CD8-positive, alpha-beta memory T cell (primary cell): ENCODE results near the gene CDH23. TPM values are rescaled to one million over a fixed set of nuclear protein-coding genes. Genes with fewer than 3 reads are reported as not detected.

ENCODE experiments used
- CTCF ChIA-PET: fragments of 350-600 bp; sonication (Branson Sonifier 250); formaldehyde crosslinking; loops from one replicate; lab custom pipeline; 2021; ENCODE audit warnings: antibody characterized with exemption; lab: Charles Lee
- POLR2A ChIA-PET: fragments of 350-600 bp; sonication (Branson Sonifier 250); formaldehyde crosslinking; loops from one replicate; lab custom pipeline; 2021; ENCODE audit warnings: antibody characterized with exemption; lab: Charles Lee
- DNase-seq, 5 donors: peaks; one replicate each; pipeline versions ENCODE4 v3.0.0 to v3.0.0-alpha.2; 2020 to 2022; ENCODE audit warnings: mixed read lengths in 1 of 5
- H3K27ac ChIP-seq: one replicate; pipeline ENCODE4 v1.7.0; 2013; ENCODE audit warnings: low read depth, mild to moderate bottlenecking, low read length, moderate library complexity
- H3K27me3 ChIP-seq: 2 replicates; pipeline ENCODE4 v1.7.0; 2013; ENCODE audit warnings: low read length, mild to moderate bottlenecking; ENCODE audit not compliant: insufficient read depth, poor library complexity, severe bottlenecking
- H3K36me3 ChIP-seq: 2 replicates; pipeline ENCODE4 v1.7.0; 2013; ENCODE audit warnings: mild to moderate bottlenecking, low read length, moderate library complexity; ENCODE audit not compliant: insufficient read depth
- H3K4me1 ChIP-seq: 2 replicates; pipeline ENCODE4 v1.7.0; 2013; ENCODE audit warnings: mild to moderate bottlenecking, low read length, moderate library complexity; ENCODE audit not compliant: insufficient read depth
- H3K4me3 ChIP-seq: 2 replicates; pipeline ENCODE4 v1.7.0; 2013; ENCODE audit warnings: mild to moderate bottlenecking, low read length
- H3K9me3 ChIP-seq: 2 replicates; pipeline ENCODE4 v1.7.0; 2013; ENCODE audit warnings: mild to moderate bottlenecking, low read length
- H3K27ac Mint-ChIP-seq, 8 donors: one replicate each; pipeline ENCODE4 v1.8.0; 2020 to 2021; ENCODE audit warnings: mixed read lengths in 8 of 8, mild to moderate bottlenecking in 6 of 8, inconsistent platforms in 3 of 8, moderate library complexity in 3 of 8
- H3K27me3 Mint-ChIP-seq, 2 donors: one replicate each; pipeline ENCODE4 v1.8.0; 2020 to 2021; ENCODE audit warnings: mixed read lengths in 2 of 2, mild to moderate bottlenecking in 1 of 2, moderate library complexity in 1 of 2
- H3K36me3 Mint-ChIP-seq, 3 donors: one replicate each; pipeline ENCODE4 v1.8.0; 2020 to 2021; ENCODE audit warnings: mixed read lengths in 3 of 3, inconsistent platforms in 1 of 3, mild to moderate bottlenecking in 1 of 3
- H3K4me1 Mint-ChIP-seq, 3 donors: one replicate each; pipeline ENCODE4 v1.8.0; 2020 to 2021; ENCODE audit warnings: mixed read lengths in 3 of 3, inconsistent platforms in 1 of 3, mild to moderate bottlenecking in 1 of 3
- H3K4me3 Mint-ChIP-seq, 7 donors: one replicate each; pipeline ENCODE4 v1.8.0; 2020 to 2021; ENCODE audit warnings: mixed read lengths in 7 of 7, mild to moderate bottlenecking in 6 of 7, moderate library complexity in 4 of 7, inconsistent platforms in 2 of 7
- H3K9me3 Mint-ChIP-seq, 5 donors: one replicate each; pipeline ENCODE4 v1.8.0; 2020 to 2022; ENCODE audit warnings: mixed read lengths in 5 of 5, mild to moderate bottlenecking in 3 of 5, moderate library complexity in 2 of 5, inconsistent platforms in 1 of 5
- polyA plus RNA-seq: library from polyadenylated mRNA; unstranded; fragments of 300-500 nt; fragmentation: Illumina TruSeq; gene quantifications from one replicate; pipeline ENCODE4 v1.2.3, GENCODE V29; 2021
- total RNA-seq, 2 experiments: library from RNA; stranded (reverse); gene quantifications; one replicate each; pipeline ENCODE4 v1.2.3, GENCODE V29; 2021

CDH23 gene
- total and polyA plus RNA-seq, 3 experiments from 2014 or later = 0.74 to 2.0 (median 0.78) TPM

DNA sequence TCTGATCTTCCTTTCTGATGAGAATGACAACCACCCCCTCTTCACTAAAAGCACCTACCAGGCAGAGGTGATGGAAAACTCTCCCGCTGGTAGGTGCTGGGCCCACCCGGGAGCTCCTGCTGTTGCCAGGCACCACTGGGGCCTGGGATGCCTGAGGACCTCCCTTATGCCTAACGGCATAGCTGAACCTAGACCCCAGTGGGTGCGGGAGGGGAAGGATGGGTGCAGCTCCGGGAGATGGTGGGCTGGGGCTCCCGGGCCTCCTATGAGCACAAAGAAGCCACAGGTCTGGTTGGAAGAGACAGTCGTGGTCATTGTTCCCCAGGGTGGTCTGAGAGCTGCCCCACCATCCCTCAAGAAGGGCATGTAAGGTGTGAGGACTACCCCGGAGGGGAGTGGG, 392.2 kb downstream of the CDH23 start:
- H3K4me3 Mint-ChIP-seq = no peak overlapping the region
- no peaks in the 10 kb centered on the region for H3K9me3 Mint-ChIP-seq
- ChIA-PET POLR2A (no interaction called here), CTCF (no interaction called here)
- Histone ChIP-seq H3K4me1 (no peaks in the 10 kb centered on the region), H3K9me3 (no peaks in the 10 kb centered on the region), H3K4me3 (no peak overlapping the region), H3K36me3 (no peaks in the 10 kb centered on the region), H3K27ac (no peak overlapping the region), H3K27me3 (no peaks in the 10 kb centered on the region)
- no peaks in the 10 kb centered on the region for H3K36me3 Mint-ChIP-seq
- H3K4me1 Mint-ChIP-seq = peaks cover 0 to 4% (median 1%) of the 10 kb centered on the region in 3 donors
- DNase-seq = no peak
- H3K27ac Mint-ChIP-seq = no peak overlapping the region
- peaks cover 0 to 1% of the 10 kb centered on the region in 2 donors for H3K27me3 Mint-ChIP-seq

DNA sequence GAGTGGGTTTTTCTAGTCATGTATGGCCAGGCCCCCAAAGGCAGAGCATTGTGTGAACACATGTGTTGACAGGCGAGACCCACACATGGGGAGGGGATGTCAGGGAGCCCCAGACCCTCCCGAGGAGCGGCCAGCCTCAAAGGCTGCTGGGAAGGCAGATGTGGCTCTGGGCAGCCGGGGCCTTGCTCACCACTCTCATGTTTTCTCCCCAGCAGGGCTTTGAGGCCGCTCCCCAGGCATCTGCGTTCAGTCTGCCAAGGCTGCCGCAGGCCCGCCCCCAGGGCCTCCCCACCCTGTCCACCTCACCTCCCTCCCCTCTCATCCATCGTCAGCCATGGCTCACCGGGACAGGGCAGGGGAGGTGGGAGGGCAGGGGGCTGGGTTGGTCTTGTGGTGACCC, 393.2 kb downstream of the CDH23 start:
- H3K4me3 ChIP-seq = no peak overlapping the region
- Mint-ChIP-seq H3K4me1 (peaks cover 0 to 4% (median 1%) of the 10 kb centered on the region in 3 donors), H3K36me3 (peaks cover 0 to 8% (median 0%) of the 10 kb centered on the region in 3 donors), H3K27me3 (peaks cover 0 to 1% of the 10 kb centered on the region in 2 donors), H3K4me3 (no peak overlapping the region), H3K27ac (no peak overlapping the region), H3K9me3 (no peaks in the 10 kb centered on the region)
- no peak for DNase-seq
- no peaks in the 10 kb centered on the region for H3K27me3 ChIP-seq
- CTCF ChIA-PET = no interaction called here
- no peak overlapping the region for H3K27ac ChIP-seq
- H3K36me3 ChIP-seq = no peaks in the 10 kb centered on the region
- no peaks in the 10 kb centered on the region for H3K4me1 ChIP-seq
- POLR2A ChIA-PET = no interaction called here
- no peaks in the 10 kb centered on the region for H3K9me3 ChIP-seq

DNA sequence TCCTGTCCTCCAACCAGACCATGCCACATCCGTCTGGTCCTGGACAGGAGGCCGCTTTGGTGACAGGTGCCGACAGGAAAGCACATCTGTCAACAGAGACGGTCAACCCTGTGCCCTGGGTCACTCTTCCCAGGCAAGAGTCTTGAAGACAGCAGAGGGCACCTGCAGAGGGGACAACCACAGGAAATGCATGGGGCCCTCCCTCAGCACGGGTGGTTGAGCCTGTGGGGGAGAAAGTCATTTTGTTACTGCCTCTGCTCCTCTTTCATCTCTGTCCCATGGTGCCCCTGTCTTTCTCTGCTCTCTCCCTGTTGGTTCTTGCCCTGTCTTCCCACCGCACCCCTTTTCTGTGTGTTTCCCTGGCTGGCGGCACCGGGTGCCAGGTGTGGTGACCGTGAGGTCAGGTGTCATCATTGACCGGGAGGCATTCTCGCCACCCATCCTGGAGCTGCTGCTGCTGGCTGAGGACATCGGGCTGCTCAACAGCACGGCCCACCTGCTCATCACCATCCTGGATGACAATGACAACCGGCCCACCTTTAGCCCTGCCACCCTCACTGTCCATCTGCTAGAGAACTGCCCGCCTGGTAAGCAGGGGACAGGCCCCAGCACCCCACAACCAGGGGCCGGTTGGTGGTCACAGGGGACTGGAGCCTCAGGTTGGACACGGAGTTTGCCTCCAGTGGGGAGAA, 394.2 kb downstream of the CDH23 start:
- no peak for DNase-seq
- Mint-ChIP-seq H3K4me3 (peak overlapping the region in 1 of 7 donors; percentile 32), H3K4me1 (peaks cover 0 to 4% (median 1%) of the 10 kb centered on the region in 3 donors), H3K27ac (no peak overlapping the region), H3K36me3 (peaks cover 0 to 8% (median 0%) of the 10 kb centered on the region in 3 donors), H3K27me3 (peaks cover 0 to 3% of the 10 kb centered on the region in 2 donors), H3K9me3 (no peaks in the 10 kb centered on the region)
- CTCF ChIA-PET = no interaction called here
- H3K36me3 ChIP-seq = no peaks in the 10 kb centered on the region
- POLR2A ChIA-PET = no interaction called here
- no peaks in the 10 kb centered on the region for H3K27me3 ChIP-seq
- H3K4me3 ChIP-seq = no peak overlapping the region
- no peaks in the 10 kb centered on the region for H3K4me1 ChIP-seq
- no peaks in the 10 kb centered on the region for H3K9me3 ChIP-seq
- no peak overlapping the region for H3K27ac ChIP-seq

DNA sequence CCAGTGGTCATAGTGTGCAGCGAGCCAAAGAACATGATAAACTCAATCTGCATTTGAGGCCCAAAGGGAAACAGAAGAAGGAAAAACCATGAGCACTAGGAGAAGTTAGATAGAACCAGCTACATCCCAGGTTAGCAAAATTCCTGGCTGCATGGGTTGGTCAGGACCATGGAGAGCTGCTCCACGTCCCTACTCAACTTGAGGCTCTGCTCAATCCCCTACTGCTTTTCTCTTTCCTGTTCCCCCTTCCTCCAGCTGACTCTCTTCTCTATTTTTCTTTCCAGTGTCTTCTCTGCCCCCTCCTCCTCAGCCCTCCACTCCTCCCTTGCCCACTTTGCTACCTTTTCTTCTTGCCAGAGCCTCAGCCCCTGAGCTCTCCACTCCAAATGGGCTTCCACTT, 398.5 kb downstream of the CDH23 start:
- Histone ChIP-seq H3K9me3 (no peaks in the 10 kb centered on the region), H3K27ac (no peak overlapping the region), H3K4me1 (peaks cover 8% of the 10 kb centered on the region), H3K4me3 (no peak overlapping the region), H3K36me3 (no peaks in the 10 kb centered on the region), H3K27me3 (no peaks in the 10 kb centered on the region)
- Mint-ChIP-seq H3K9me3 (no peaks in the 10 kb centered on the region), H3K36me3 (peaks cover 0 to 8% (median 0%) of the 10 kb centered on the region in 3 donors), H3K4me3 (no peak overlapping the region), H3K4me1 (peaks cover 13 to 20% (median 13%) of the 10 kb centered on the region in 3 donors), H3K27ac (no peak overlapping the region), H3K27me3 (peaks cover 0 to 3% of the 10 kb centered on the region in 2 donors)
- CTCF ChIA-PET = no interaction called here
- DNase-seq = no peak
- POLR2A ChIA-PET = no interaction called here

DNA sequence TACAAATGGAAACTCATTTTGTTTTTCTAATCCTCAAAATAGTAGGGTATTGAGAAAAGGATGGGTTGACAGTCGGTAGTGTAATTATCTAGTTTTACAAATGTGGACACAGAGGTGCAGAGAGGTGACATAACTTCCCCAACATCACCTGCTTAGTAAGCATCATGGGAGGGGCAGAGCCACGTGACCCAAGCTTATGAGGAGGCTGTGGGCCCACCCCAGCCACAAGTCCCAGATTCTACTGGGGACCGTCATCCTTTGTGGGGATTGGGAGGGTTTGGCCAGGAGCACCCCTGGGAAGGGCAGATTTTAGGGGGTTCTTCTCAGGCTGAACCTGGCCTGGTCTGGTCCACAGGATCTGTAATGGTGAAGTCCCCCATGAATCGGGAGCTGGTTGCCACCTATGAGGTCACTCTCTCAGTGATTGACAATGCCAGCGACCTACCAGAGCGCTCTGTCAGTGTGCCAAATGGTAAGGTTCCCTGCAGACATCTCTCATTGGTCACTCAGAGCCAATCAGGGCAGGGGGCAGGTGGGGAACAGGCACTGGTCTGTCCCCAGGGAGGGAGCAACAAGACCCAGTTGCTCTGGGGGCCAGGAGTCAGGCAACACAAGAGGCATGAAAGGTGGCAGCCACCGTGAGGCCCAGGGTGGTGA, 400.2 kb downstream of the CDH23 start:
- peaks cover 0 to 8% (median 4%) of the 10 kb centered on the region in 3 donors for H3K36me3 Mint-ChIP-seq
- ChIA-PET CTCF (interaction anchor here (1.4 to 2.1 kb wide), 2 partner anchors 15 to 24 kb away, joined by 5 read pairs; partner anchors contain the start of gene VSIR), POLR2A (no interaction called here)
- no peak for DNase-seq
- H3K27me3 Mint-ChIP-seq = peaks cover 0 to 3% of the 10 kb centered on the region in 2 donors
- peaks cover 12 to 15% (median 13%) of the 10 kb centered on the region in 3 donors for H3K4me1 Mint-ChIP-seq
- Histone ChIP-seq H3K27ac (no peak overlapping the region), H3K4me3 (no peak overlapping the region), H3K36me3 (no peaks in the 10 kb centered on the region), H3K4me1 (peaks cover 8% of the 10 kb centered on the region), H3K27me3 (no peaks in the 10 kb centered on the region), H3K9me3 (no peaks in the 10 kb centered on the region)
- H3K4me3 Mint-ChIP-seq = peak overlapping the region in 1 of 7 donors; percentile 17
- peak overlapping the region in 2 of 8 donors; percentile 40 to 44 for H3K27ac Mint-ChIP-seq
- H3K9me3 Mint-ChIP-seq = no peaks in the 10 kb centered on the region

DNA sequence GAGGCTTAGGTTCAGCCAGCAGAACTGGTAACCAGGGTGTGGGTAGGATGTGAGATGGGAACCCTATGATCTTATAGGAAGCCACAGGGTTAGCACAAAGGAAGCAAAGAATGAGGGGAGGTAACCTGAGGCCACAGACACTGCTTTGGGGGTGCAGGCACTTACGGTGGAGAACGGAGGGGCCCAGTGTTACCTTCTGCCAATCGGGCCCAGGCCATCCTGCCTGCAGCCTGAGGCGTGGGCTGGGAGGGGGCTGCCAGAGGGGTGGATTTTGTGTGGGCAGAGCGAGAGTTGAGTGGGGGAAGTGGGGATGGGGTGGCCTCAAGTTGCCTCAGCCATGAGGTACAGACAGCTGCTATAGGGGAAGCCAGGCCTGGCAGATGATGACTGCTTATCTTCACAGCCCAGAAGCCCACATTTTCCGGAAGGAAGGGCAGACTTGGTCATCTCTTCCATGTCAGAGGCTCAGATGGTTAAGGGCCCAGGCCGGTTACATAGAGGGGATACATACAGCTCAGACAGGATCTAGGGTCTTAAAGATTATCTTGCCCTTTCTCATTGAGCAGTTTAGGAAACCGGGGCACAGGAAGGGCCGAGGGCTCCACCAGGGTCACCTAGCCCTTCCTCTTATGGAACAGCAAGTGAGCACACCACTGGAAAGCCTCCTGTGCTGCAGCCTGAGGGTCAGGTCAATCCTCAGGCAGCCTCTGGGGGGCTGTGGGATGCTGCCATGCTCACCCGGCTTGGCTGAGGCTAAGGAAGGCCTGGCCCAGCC, 401.0 kb downstream of the CDH23 start:
- DNase-seq = peak in 1 of 5 donors; percentile 33
- no peaks in the 10 kb centered on the region for H3K9me3 Mint-ChIP-seq

DNA sequence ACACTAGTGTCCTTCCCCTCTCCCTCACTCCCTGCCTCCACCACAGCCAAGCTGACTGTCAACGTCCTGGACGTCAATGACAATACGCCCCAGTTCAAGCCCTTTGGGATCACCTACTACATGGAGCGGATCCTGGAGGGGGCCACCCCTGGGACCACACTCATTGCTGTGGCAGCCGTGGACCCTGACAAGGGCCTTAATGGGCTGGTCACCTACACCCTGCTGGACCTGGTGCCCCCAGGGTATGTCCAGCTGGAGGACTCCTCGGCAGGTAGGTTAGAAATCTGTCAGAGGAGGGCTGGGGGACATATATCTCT, 401.5 kb downstream of the CDH23 start:
- POLR2A ChIA-PET = no interaction called here
- H3K36me3 Mint-ChIP-seq = peaks cover 0 to 8% (median 4%) of the 10 kb centered on the region in 3 donors
- Histone ChIP-seq H3K9me3 (no peaks in the 10 kb centered on the region), H3K27ac (no peak overlapping the region), H3K4me3 (no peak overlapping the region), H3K36me3 (no peaks in the 10 kb centered on the region), H3K27me3 (no peaks in the 10 kb centered on the region), H3K4me1 (peaks cover 8% of the 10 kb centered on the region)
- no peak overlapping the region for H3K4me3 Mint-ChIP-seq
- peaks cover 12 to 15% (median 13%) of the 10 kb centered on the region in 3 donors for H3K4me1 Mint-ChIP-seq
- CTCF ChIA-PET = interaction anchor here (1.4 kb wide), 1 partner anchor 26 kb away, joined by 5 read pairs; the partner anchor contains the start of gene VSIR
- H3K9me3 Mint-ChIP-seq = no peaks in the 10 kb centered on the region
- peaks cover 0 to 2% of the 10 kb centered on the region in 2 donors for H3K27me3 Mint-ChIP-seq
- H3K27ac Mint-ChIP-seq = no peak overlapping the region
- DNase-seq = no peak

More for the DNA sequence above, 401.0 kb downstream of the CDH23 start:
- Mint-ChIP-seq H3K27me3 (peaks cover 0 to 3% of the 10 kb centered on the region in 2 donors), H3K36me3 (peaks cover 0 to 8% (median 4%) of the 10 kb centered on the region in 3 donors), H3K27ac (peak overlapping the region in 3 of 8 donors; percentile 4 to 79 (median 20)), H3K4me3 (no peak overlapping the region), H3K4me1 (peaks cover 12 to 15% (median 13%) of the 10 kb centered on the region in 3 donors)
- Histone ChIP-seq H3K4me3 (no peak overlapping the region), H3K36me3 (no peaks in the 10 kb centered on the region), H3K27me3 (no peaks in the 10 kb centered on the region), H3K4me1 (peaks cover 8% of the 10 kb centered on the region), H3K9me3 (no peaks in the 10 kb centered on the region), H3K27ac (no peak overlapping the region)
- POLR2A ChIA-PET = no interaction called here
- CTCF ChIA-PET = interaction anchor here (1.4 to 2.1 kb wide), 2 partner anchors 14 to 25 kb away, joined by 5 read pairs; partner anchors contain the start of gene VSIR
